GM12801 (cell line): ENCODE data around the gene VAV3.

Experiments
- TF ChIP-seq, protein P1 (sequence below): IDR thresholded peaks from one replicate; pipeline ENCODE4 v1.5.1; 2011; ENCODE audit warnings: control low read depth; ENCODE audit not compliant: insufficient read length; ENCODE audit errors: extremely low read depth

The VAV3 gene

DNA sequence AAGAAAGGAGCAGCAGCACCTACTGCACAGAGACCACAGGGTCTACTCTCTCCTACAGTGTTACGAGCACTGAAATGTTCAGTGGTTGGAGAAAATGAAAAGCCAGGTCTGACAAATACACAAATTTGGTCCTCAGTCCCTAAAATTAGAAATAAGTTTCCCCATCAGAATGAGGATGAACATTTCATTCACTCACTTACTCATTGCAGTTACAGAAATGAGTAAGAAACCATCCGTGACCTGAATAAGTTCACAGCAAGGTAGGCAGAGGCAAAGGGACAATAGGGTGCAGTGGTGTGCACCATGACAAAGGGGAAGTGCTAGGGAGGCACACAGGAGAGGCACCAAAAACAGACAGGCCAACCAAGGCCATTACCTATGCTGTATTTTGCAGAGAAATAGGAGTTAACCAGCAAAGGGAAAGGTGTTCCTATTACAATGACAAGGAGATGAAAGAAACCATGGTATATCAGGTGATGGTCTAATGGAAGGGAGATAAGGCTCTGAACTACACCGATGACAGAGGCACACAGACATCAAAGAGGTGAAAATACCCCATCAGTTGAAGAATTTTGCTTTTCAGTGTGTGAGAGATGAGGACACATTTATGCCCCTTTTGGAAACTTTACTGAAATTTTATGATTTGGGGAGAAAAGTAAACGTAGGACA is 29.4 kb downstream of the VAV3 start:
- TF ChIP-seq, protein P1, sequence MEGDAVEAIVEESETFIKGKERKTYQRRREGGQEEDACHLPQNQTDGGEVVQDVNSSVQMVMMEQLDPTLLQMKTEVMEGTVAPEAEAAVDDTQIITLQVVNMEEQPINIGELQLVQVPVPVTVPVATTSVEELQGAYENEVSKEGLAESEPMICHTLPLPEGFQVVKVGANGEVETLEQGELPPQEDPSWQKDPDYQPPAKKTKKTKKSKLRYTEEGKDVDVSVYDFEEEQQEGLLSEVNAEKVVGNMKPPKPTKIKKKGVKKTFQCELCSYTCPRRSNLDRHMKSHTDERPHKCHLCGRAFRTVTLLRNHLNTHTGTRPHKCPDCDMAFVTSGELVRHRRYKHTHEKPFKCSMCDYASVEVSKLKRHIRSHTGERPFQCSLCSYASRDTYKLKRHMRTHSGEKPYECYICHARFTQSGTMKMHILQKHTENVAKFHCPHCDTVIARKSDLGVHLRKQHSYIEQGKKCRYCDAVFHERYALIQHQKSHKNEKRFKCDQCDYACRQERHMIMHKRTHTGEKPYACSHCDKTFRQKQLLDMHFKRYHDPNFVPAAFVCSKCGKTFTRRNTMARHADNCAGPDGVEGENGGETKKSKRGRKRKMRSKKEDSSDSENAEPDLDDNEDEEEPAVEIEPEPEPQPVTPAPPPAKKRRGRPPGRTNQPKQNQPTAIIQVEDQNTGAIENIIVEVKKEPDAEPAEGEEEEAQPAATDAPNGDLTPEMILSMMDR: no peak

DNA sequence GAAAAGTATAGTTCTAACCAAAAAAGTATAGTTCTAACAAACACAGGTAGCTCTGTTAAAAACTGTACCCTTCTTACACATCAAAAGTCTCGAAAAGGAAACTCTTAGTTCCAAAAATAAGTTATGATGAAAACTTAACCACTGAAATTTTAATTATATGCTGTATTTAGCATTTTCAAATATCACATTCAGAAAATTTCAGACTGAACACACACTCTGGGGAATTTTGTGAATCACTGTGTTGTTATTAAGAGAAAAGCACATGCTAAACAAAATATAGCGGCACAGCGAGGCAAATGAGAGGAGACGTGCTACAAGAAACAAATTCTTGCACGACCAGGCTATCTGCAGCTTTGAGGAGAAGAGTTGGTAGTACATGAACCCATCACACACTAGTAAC is 30.4 kb downstream of the VAV3 start:
- TF ChIP-seq, protein P1: no peak

DNA sequence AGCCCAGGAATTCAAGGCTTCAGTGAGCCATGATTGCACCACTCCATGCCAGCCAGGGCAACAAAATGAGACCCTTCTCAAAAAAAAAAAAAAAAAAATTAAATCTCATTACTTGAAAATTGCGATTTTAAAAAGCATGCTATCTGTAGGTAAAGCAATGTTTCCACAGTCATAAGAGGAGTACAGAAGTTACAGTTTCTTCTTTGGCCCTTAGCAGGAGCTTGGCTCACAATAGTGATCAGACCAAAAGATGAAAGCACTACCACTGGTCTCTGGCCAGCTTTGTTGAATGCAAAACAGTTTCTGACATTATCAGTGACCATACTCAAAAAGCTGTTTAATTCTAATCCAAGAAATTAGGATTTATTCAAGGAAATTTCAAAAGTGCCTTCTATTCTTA is 31.2 kb downstream of the VAV3 start:
- TF ChIP-seq, protein P1: no peak

DNA sequence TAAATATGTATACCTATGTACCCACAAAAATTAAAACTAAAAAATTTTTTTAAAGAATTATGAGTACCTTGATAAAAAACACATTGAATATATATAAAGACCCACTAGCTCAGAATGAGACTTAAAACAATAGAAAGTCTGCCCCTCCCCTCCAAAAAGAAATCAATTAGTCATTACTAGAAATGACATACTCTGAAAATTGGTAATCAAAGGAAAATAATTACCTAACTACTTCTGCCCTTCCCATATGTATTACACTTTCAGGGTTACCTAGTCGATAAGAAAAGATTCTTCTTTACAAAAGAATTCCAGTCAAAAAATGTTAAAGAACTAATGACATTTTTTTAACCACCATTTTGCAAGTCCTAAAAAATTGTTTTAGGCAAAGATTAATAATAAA is 34.7 kb downstream of the VAV3 start:
- TF ChIP-seq, protein P1: no peak

DNA sequence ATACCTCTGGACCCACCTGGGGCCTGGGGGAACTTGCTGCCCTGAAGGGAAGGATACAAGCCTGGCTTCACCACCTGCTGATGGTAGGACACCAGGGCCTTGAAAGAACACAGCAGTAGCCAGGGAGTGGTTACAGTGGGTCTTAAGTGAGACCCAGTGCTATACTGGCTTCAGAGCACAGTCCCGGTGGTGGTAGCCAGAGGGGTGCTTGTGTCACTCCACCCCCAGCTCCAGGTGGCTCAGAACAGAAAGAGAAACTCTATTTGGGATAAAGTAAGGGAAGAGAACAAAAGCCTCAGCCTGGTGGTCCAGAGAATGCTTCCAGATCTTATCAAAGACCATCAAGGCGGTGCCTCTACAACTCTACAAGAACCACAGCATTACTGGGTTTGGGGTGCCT is 37.2 kb downstream of the VAV3 start:
- TF ChIP-seq, protein P1: no peak

DNA sequence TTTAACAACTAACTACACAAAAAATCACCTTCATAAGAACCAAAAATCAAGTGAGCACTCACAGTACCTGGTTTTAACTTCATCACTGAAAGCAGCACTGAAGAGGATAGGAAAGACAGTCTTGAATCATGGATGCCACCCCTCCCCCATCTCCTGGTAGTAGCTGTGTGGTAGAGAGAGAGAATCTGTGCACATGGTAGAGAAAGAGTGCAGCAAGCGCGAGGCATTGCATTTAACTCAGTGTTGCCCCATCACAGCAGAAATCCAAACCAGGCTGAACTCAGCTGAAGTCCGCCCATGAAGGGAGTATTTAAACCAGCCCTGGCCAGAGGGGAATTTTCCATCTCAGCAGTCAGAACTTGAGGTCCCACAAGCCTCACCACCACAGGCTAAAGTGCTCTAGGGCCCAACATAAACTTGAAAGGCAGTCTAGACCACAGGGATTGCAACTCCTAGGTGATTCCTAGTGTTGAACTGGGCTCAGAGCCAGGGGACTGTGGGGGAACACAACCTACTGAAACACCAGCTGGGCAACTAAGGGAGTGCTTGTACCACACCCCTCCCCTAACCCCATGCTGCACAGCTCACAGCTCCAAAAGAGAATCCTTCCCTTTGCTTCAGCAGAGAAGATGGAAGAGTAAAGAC is 38.4 kb downstream of the VAV3 start:
- TF ChIP-seq, protein P1: no peak

DNA sequence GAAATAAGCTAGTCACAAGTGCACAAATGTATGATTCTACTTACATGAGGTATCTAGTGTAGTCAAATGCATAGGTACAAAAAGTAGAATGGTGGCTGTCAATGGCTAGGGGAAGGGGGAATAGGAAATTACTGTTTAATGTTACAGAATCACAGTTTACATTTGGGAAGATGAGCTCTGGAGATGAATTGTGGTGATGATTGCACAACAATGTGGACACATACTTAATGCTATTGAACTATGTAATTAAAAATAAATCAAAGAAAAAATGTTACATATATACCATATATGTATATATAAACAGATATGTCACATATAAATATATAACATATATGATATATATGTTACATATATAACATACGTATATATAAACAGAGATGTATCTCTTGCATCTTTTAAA is 39.4 kb downstream of the VAV3 start:
- TF ChIP-seq, protein P1: no peak

DNA sequence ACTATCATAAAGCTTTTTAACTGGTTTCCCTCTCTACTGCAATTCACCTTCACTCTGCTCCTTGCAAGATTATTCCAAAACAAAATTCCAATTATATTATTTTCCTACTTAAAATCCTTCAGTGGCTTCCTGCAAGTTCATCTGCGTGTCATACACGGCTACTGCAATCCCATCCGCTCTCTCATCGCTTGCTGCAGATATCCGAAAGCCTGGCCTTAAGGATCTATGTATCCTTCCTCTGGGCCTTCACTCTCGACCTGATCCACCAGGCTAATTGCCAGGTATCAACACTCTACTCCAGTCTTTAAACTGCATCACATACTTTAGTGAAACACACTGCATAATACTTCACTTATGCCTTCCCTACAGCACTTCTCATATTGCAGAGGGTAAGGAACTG is 44.0 kb downstream of the VAV3 start:
- TF ChIP-seq, protein P1: no peak
